ENCODE measurements around the gene GCSAML. TPM values are rescaled to one million over a fixed set of nuclear protein-coding genes. Genes with fewer than 3 reads are reported as not detected.

Gene GCSAML
- total RNA-seq, 4 donors from 2014 or later = 0.15 TPM; not detected in 3

DNA sequence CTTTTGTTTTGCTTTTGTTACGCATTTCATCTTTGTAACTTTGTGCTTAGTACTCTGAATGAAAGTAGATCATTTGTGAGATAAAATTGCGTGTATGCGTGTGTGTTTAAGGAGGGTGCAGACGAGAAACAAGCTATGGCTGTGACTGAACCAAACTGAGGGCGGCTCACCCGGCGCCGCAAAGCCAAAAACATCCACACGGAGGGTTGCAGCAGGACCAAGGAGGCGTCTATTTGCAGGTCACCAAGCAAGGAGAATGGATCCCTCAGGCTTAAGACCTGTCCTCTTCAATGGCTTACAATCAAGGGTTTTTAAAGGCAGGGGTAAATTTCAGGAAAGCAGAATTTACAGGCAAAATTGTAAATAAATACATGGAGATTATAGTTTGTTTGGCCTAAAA, 12.8 kb downstream of the GCSAML start:
- TF ChIP-seq POLR2A (IDR thresholded peaks at IDR 0.05) (no peak), CTCF (IDR thresholded peaks at IDR 0.05 in 4 of 5, conservative IDR thresholded peaks at IDR 0.05 in 1 of 5) (no peak)
- Histone ChIP-seq H3K27me3 (no peaks in the 10 kb centered on the region), H3K27ac (no peak overlapping the region), H3K36me3 (no peaks in the 10 kb centered on the region), H3K9me3 (no peaks in the 10 kb centered on the region), H3K4me3 (no peak overlapping the region), H3K4me1 (no peaks in the 10 kb centered on the region)
- in situ Hi-C loops (cut with MboI; ENCODE audit: low sequenced_read_pairs in 4 of 4) = no loop called here
- DNase-seq (no peak), ATAC-seq (no peak)
- intact Hi-C loops (cut with DNase I; ENCODE audit: low total_unique reads) = no loop called here

DNA sequence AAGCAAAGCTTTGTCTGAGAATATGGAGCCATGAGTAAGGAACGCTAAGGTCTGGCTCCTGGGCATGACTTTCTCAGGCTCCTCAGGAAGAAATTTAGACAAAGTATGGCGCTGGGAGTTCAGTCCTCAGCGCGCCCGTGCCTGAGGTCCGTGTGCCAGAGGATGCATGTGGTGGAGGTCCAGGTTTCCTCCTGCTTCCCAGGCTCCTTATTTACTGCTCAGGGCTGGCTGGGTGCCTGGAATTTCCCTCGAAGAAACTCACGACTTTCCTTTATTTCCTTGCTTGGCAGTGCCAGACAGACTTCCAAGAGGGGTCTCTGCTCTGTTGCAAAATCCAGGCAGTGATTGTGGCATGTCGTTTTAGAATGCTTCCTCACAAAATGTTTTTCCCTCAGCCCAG, 13.3 kb downstream of the GCSAML start:
- H3K4me1 ChIP-seq = no peaks in the 10 kb centered on the region
- H3K9me3 ChIP-seq = no peaks in the 10 kb centered on the region
- in situ Hi-C loops (cut with MboI; ENCODE audit: low sequenced_read_pairs in 4 of 4) = no loop called here
- H3K27me3 ChIP-seq = no peaks in the 10 kb centered on the region
- intact Hi-C loops (cut with DNase I; ENCODE audit: low total_unique reads) = no loop called here
- H3K36me3 ChIP-seq = no peaks in the 10 kb centered on the region
- no peak for DNase-seq
- no peak for ATAC-seq
- no peak overlapping the region for H3K27ac ChIP-seq
- H3K4me3 ChIP-seq = no peak overlapping the region
- no peak for TF ChIP-seq CTCF (IDR thresholded peaks at IDR 0.05 in 4 of 5, conservative IDR thresholded peaks at IDR 0.05 in 1 of 5)
- no peak for TF ChIP-seq POLR2A (IDR thresholded peaks at IDR 0.05)

GRCh38 chr1:247574236-247574635, 25.3 kb downstream of the GCSAML start:
- Histone ChIP-seq H3K4me1 (no peaks in the 10 kb centered on the region), H3K27ac (no peak overlapping the region), H3K36me3 (no peaks in the 10 kb centered on the region), H3K27me3 (no peaks in the 10 kb centered on the region), H3K9me3 (no peaks in the 10 kb centered on the region), H3K4me3 (no peak overlapping the region)
- in situ Hi-C loops (cut with MboI; ENCODE audit: low sequenced_read_pairs in 4 of 4) (no loop called here), intact Hi-C loops (cut with DNase I; ENCODE audit: low total_unique reads) (no loop called here)
- TF ChIP-seq POLR2A (IDR thresholded peaks at IDR 0.05) (no peak), CTCF (IDR thresholded peaks at IDR 0.05 in 4 of 5, conservative IDR thresholded peaks at IDR 0.05 in 1 of 5) (no peak)
- no peak for DNase-seq
- ATAC-seq = no peak

DNA sequence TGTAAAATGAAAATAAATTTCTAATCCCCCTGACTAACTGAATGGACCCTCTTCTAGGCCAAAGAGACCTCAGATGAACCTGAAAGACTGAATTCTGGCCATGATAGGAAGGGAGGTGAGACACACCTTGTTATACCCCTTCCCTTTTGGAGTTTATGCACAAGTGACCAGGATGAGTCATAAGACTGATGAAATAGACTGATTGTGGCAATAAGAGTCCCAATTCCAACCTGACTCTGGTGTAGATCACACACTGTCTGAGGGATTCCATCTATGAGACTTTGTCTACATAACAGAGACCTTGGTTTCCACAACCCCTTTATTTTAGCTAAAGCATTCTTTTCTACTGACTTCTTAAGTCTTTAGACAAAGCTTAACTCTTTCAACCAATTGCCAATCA, 25.7 kb downstream of the GCSAML start:
- intact Hi-C loops (cut with DNase I; ENCODE audit: low total_unique reads) (no loop called here), in situ Hi-C loops (cut with MboI; ENCODE audit: low sequenced_read_pairs in 4 of 4) (no loop called here)
- TF ChIP-seq POLR2A (IDR thresholded peaks at IDR 0.05) (no peak), CTCF (IDR thresholded peaks at IDR 0.05 in 4 of 5, conservative IDR thresholded peaks at IDR 0.05 in 1 of 5) (no peak)

DNA sequence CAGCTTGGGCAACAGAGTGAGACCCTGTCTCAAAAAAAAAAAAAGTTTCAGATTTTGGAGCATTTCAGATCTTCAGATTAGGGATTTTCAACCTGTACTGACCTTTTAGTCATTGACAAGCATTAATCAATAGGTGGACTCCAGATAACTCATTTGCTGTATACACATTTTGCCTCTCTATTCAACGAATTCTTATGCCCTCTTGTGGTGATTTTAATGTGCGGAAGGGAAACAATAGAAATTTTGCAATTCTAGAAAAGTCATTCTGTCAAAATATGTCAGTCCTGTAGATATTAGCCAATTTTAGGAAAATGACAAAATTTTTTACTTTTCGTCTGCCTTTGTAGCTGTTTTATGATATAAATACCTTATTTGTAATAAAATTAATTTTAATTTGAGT, 27.6 kb downstream of the GCSAML start:
- Histone ChIP-seq H3K9me3 (no peaks in the 10 kb centered on the region), H3K27ac (no peak overlapping the region), H3K36me3 (no peaks in the 10 kb centered on the region), H3K27me3 (no peaks in the 10 kb centered on the region), H3K4me3 (no peak overlapping the region), H3K4me1 (no peaks in the 10 kb centered on the region)
- DNase-seq (no peak), ATAC-seq (no peak)
- peak in 1 of 5 experiments; percentile 13 for TF ChIP-seq CTCF (IDR thresholded peaks at IDR 0.05 in 4 of 5, conservative IDR thresholded peaks at IDR 0.05 in 1 of 5)
- TF ChIP-seq POLR2A (IDR thresholded peaks at IDR 0.05) = no peak
- intact Hi-C loops (cut with DNase I; ENCODE audit: low total_unique reads) (no loop called here), in situ Hi-C loops (cut with MboI; ENCODE audit: low sequenced_read_pairs in 4 of 4) (no loop called here)

More for the DNA sequence above, 25.7 kb downstream of the GCSAML start:
- ATAC-seq (no peak), DNase-seq (no peak)
- no peaks in the 10 kb centered on the region for H3K4me1 ChIP-seq
- no peaks in the 10 kb centered on the region for H3K9me3 ChIP-seq
- no peak overlapping the region for H3K4me3 ChIP-seq
- no peak overlapping the region for H3K27ac ChIP-seq
- H3K27me3 ChIP-seq = no peaks in the 10 kb centered on the region
- H3K36me3 ChIP-seq = no peaks in the 10 kb centered on the region
